DOHH2 (cell line): Measurements from ENCODE around the gene RMI2.

Source experiments
- H3F3A ChIP-seq: fragments of 200-600 bp; sonication (generic), shearing (Covaris generic); 2 replicates; pipeline ENCODE4 v1.6.0; 2016; ENCODE audit warnings: antibody characterized with exemption, mild to moderate bottlenecking; ENCODE audit not compliant: control insufficient read depth, insufficient read depth
- H3K27ac ChIP-seq: fragments of 200-600 bp; sonication (generic); 2 replicates; pipeline ENCODE4 v1.5.1; 2014; ENCODE audit warnings: low read depth, mild to moderate bottlenecking, low read length, moderate library complexity
- H3K27me3 ChIP-seq: fragments of 200-600 bp; sonication (generic); 2 replicates; pipeline ENCODE4 v1.6.1; 2014; ENCODE audit warnings: mild to moderate bottlenecking, low read length, mixed read lengths; ENCODE audit not compliant: control insufficient read depth
- H3K36me3 ChIP-seq: fragments of 200-600 bp; sonication (generic); 2 replicates; pipeline ENCODE4 v1.6.1; 2014; ENCODE audit warnings: mild to moderate bottlenecking, low read length, moderate library complexity, mixed read lengths; ENCODE audit not compliant: control insufficient read depth
- H3K4me1 ChIP-seq: fragments of 200-600 bp; sonication (generic); 2 replicates; pipeline ENCODE4 v1.6.1; 2014; ENCODE audit warnings: mild to moderate bottlenecking, low read length, mixed read lengths; ENCODE audit not compliant: control insufficient read depth
- H3K4me2 ChIP-seq: fragments of 200-600 bp; sonication (generic); 2 replicates; pipeline ENCODE4 v1.6.0; 2014; ENCODE audit warnings: mild to moderate bottlenecking, low read length, moderate library complexity
- H3K4me3 ChIP-seq: fragments of 200-600 bp; sonication (generic); 2 replicates; pipeline ENCODE4 v1.5.1; 2014; ENCODE audit warnings: mild to moderate bottlenecking, low read length, mixed read lengths
- H3K79me2 ChIP-seq: fragments of 200-600 bp; sonication (generic); 2 replicates; pipeline ENCODE4 v1.6.1; 2014; ENCODE audit warnings: mild to moderate bottlenecking, low read length, mixed read lengths; ENCODE audit not compliant: control insufficient read depth
- H3K9me2 ChIP-seq: fragments of 200-600 bp; sonication (generic); replicated peaks from 2 replicates; pipeline ENCODE4 v1.6.1; 2014; ENCODE audit warnings: mild to moderate bottlenecking, low read length, mixed read lengths; ENCODE audit not compliant: control insufficient read depth
- H3K9me3 ChIP-seq: fragments of 200-600 bp; sonication (generic); 2 replicates; pipeline ENCODE4 v1.6.1; 2014; ENCODE audit warnings: antibody characterized with exemption, low read length, mixed read lengths; ENCODE audit not compliant: control insufficient read depth, insufficient read depth
- H4K20me1 ChIP-seq: fragments of 200-600 bp; sonication (generic); 2 replicates; pipeline ENCODE4 v1.6.0; 2014; ENCODE audit warnings: low read depth, mild to moderate bottlenecking, antibody characterized with exemption, low read length, moderate library complexity; ENCODE audit not compliant: control insufficient read depth, insufficient read depth
- CTCF ChIP-seq: fragments of 200-600 bp; sonication (generic); IDR thresholded peaks from one replicate; pipeline ENCODE4 v1.5.1; 2014; ENCODE audit warnings: antibody characterized with exemption, mild to moderate bottlenecking, low read depth, low read length; ENCODE audit not compliant: poor library complexity, severe bottlenecking
- EZH2phosphoT487 ChIP-seq: fragments of 200-600 bp; sonication (generic); IDR thresholded peaks from 2 replicates; pipeline ENCODE4 v1.6.1; 2017; ENCODE audit warnings: borderline replicate concordance, mild to moderate bottlenecking, antibody characterized with exemption, low read length, moderate library complexity, mixed read lengths

Gene RMI2

GRCh38 chr16:11393366-11393765 is 48.1 kb downstream of the RMI2 start:
- Histone ChIP-seq H3K4me3 (no peak overlapping the region), H3K9me2 (no peaks in the 10 kb centered on the region), H4K20me1 (no peaks in the 10 kb centered on the region), H3K27me3 (no peaks in the 10 kb centered on the region), H3K36me3 (no peaks in the 10 kb centered on the region), H3K9me3 (no peaks in the 10 kb centered on the region), H3F3A (no peaks in the 10 kb centered on the region), H3K4me1 (peaks cover 4% of the 10 kb centered on the region; the same call in 1 of the 2 replicates), H3K27ac (no peak overlapping the region), H3K4me2 (no peak overlapping the region), H3K79me2 (no peaks in the 10 kb centered on the region)
- TF ChIP-seq EZH2phosphoT487: no peak
- TF ChIP-seq CTCF: no peak

- no peaks in the 10 kb centered on the region for H3K27me3 ChIP-seq
- no peaks in the 10 kb centered on the region for H4K20me1 ChIP-seq
- H3K79me2 ChIP-seq: no peaks in the 10 kb centered on the region
- H3K27ac ChIP-seq: no peak overlapping the region
- H3K9me2 ChIP-seq: no peaks in the 10 kb centered on the region
- no peaks in the 10 kb centered on the region for H3F3A ChIP-seq
- no peak overlapping the region for H3K4me3 ChIP-seq
- H3K36me3 ChIP-seq: no peaks in the 10 kb centered on the region
- peaks cover 4% of the 10 kb centered on the region; the same call in 1 of the 2 replicates for H3K4me1 ChIP-seq
- no peak overlapping the region for H3K4me2 ChIP-seq
- no peak for TF ChIP-seq EZH2phosphoT487
- no peak for TF ChIP-seq CTCF
- H3K9me3 ChIP-seq: no peaks in the 10 kb centered on the region
Observed at GRCh38 chr16:11393861-11394592, 48.8 kb downstream of the RMI2 start.

GRCh38 chr16:11394593-11394960 is 49.3 kb downstream of the RMI2 start:
- TF ChIP-seq EZH2phosphoT487 (no peak), CTCF (no peak)
- no peak overlapping the region for H3K27ac ChIP-seq
- H3K4me3 ChIP-seq: no peak overlapping the region
- peaks cover 4% of the 10 kb centered on the region; the same call in 1 of the 2 replicates for H3K4me1 ChIP-seq
- H3K9me3 ChIP-seq: no peaks in the 10 kb centered on the region
- H3K27me3 ChIP-seq: no peaks in the 10 kb centered on the region
- no peaks in the 10 kb centered on the region for H4K20me1 ChIP-seq
- no peaks in the 10 kb centered on the region for H3K9me2 ChIP-seq
- H3K79me2 ChIP-seq: no peaks in the 10 kb centered on the region
- H3K36me3 ChIP-seq: no peaks in the 10 kb centered on the region
- no peak overlapping the region for H3K4me2 ChIP-seq
- no peaks in the 10 kb centered on the region for H3F3A ChIP-seq
